Measurements from ENCODE around the gene FAM20C. TPM values are rescaled to one million over a fixed set of nuclear protein-coding genes. Genes with fewer than 3 reads are reported as not detected.

The FAM20C gene
- total and polyA plus RNA-seq, 2 donors (not counting 3 experiments of a cell fraction or from before 2014, with no cell fraction given): 14.2 to 34.5 TPM

DNA sequence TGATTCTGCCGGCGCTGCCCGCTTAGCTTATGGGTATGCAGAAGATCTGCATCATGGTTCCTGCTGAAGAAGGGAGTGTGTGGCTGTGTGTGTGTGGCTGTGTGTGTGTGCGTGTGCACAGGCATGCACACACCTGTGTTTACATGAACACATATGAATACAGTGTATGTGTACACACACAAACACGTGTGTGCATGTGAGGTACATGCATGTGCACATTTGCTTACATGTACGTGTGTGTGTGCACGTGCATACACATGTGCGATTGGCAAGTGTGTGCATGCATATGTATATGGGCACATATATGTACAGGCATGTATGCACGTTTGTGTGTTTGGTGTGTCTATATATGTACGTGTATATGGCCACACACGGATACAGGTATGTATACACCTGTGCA is 16.4 kb upstream of the FAM20C start:
- Histone ChIP-seq H3K79me2 (ENCODE audit: control insufficient read depth, insufficient read depth, low read length) (no peaks in the 10 kb centered on the region), H3K27me3 (ENCODE audit: control insufficient read depth in 2 of 2, insufficient read depth in 2 of 2, low read length in 2 of 2) (no peaks in the 10 kb centered on the region), H3K9me1 (replicated peaks; ENCODE audit: control insufficient read depth, extremely low read depth, insufficient read depth, low read length) (no peaks in the 10 kb centered on the region), H3K4me3 (replicated peaks in 1 of 3; ENCODE audit: insufficient read depth in 1 of 3, low read depth in 1 of 3, low read length in 3 of 3) (no peak overlapping the region), H3K27ac (ENCODE audit: insufficient read depth, low read depth, low read length) (no peak overlapping the region), H2AFZ (ENCODE audit: low read depth, low read length) (no peak overlapping the region), H3K4me2 (ENCODE audit: insufficient read depth, low read length) (no peak overlapping the region), H3K4me1 (ENCODE audit: control insufficient read depth, extremely low read depth, insufficient read depth, low read length) (no peaks in the 10 kb centered on the region), H3K9ac (replicated peaks; ENCODE audit: extremely low read depth, insufficient read depth, low read length) (no peak overlapping the region), H4K20me1 (replicated peaks; ENCODE audit: control insufficient read depth, extremely low read depth, insufficient read depth, low read length) (no peaks in the 10 kb centered on the region), H3K36me3 (ENCODE audit: control insufficient read depth in 2 of 2, extremely low read depth in 1 of 2, insufficient read depth in 2 of 2, low read length in 2 of 2) (no peaks in the 10 kb centered on the region), H3K9me3 (replicated peaks; ENCODE audit: control insufficient read depth, insufficient read depth, low read length) (no peaks in the 10 kb centered on the region)
- CTCF ChIA-PET: no interaction called here
- BruUV-seq (replicated peaks): no TSS peak
- DNase-seq (ENCODE audit: low read depth, low spot score) (no peak), FAIRE-seq (no peak)
- intact Hi-C loops (cut with micrococcal nuclease): no loop called here
- TF ChIP-seq CTCF (IDR thresholded peaks at IDR 0.05; ENCODE audit: extremely low read depth in 1 of 2, insufficient read depth in 1 of 2, low read depth in 1 of 2, low read length in 2 of 2): no peak
- TF ChIP-seq POLR2A (IDR thresholded peaks at IDR 0.05; ENCODE audit: low read depth, low read length): no peak
- TF ChIP-seq POLR2AphosphoS5 (IDR thresholded peaks at IDR 0.05; ENCODE audit: insufficient read depth, low read depth, low read length): no peak
- TF ChIP-seq MYC (IDR thresholded peaks at IDR 0.05; ENCODE audit: low read depth, low read length): no peak
- TF ChIP-seq EZH2 (IDR thresholded peaks at IDR 0.05; ENCODE audit: borderline replicate concordance, low read depth, low read length, severe bottlenecking): no peak
- no peak for TF ChIP-seq MAX (IDR thresholded peaks at IDR 0.05; ENCODE audit: insufficient read depth, insufficient read length)
- TF ChIP-seq JUN (IDR thresholded peaks at IDR 0.05; ENCODE audit: borderline replicate concordance, insufficient read depth, insufficient read length, low read depth): no peak
- no peak for TF ChIP-seq FOS (IDR thresholded peaks at IDR 0.05; ENCODE audit: borderline replicate concordance, insufficient read depth, low read length)
- no peak for TF ChIP-seq GATA2 (IDR thresholded peaks at IDR 0.05; ENCODE audit: insufficient read depth, insufficient read length, low read depth, low read length)
- POLR2A ChIA-PET: no interaction called here
- dilution Hi-C loops (cut with MboI; ENCODE audit: extremely low pct_ligation_motif_present, low sequenced_read_pairs): no loop called here
